GM12875 (cell line): ENCODE results near the gene POLD4.
"Not testable (repeated sequence)": the region's sequence is repeated elsewhere in the genome, so short reads cannot be mapped to it uniquely, and the experiment has no call there.

Experiments used
- H3K4me3 ChIP-seq: one replicate; pipeline ENCODE4 v1.5.1; 2011; ENCODE audit warnings: low read depth, low read length, control low read depth
- CTCF ChIP-seq: IDR thresholded peaks from 2 replicates; pipeline ENCODE4 v1.5.1; 2011; ENCODE audit warnings: low read depth, mild to moderate bottlenecking, control low read depth, inconsistent platforms, low read length, moderate library complexity, borderline replicate concordance; ENCODE audit not compliant: insufficient read depth

The POLD4 gene

DNA sequence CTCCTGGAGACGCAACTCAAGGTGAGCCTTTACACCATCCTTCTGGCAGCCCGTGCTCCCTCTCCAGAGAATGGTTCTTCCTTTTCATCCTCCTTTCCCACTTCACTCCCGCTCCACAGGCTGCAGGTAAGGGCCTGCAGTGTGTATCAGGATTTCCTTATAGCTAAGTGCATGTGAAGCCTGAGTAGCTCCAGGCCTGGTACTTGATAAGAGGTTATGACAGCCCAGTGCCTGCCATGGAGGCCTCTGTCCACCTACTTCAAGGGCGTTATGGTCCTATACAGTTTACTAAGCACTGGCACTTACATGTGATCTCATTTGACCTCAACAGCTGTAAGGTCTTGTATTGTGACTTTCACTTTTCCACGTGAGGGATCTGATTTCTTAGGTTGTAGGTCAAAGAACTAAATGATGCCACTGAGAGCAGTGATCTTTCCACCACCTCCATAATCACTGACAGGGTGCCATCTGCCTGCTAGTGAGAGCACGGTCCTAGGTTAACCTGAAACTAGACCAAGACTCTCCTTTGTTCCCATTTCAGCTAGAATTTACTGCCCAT, 32.0 kb downstream of the POLD4 start:
- H3K4me3 ChIP-seq: no peak overlapping the region
- no peak for TF ChIP-seq CTCF

- TF ChIP-seq CTCF: no peak
- no peak overlapping the region for H3K4me3 ChIP-seq
Observed at GRCh38 chr11:67320691-67321090, 32.7 kb downstream of the POLD4 start.

DNA sequence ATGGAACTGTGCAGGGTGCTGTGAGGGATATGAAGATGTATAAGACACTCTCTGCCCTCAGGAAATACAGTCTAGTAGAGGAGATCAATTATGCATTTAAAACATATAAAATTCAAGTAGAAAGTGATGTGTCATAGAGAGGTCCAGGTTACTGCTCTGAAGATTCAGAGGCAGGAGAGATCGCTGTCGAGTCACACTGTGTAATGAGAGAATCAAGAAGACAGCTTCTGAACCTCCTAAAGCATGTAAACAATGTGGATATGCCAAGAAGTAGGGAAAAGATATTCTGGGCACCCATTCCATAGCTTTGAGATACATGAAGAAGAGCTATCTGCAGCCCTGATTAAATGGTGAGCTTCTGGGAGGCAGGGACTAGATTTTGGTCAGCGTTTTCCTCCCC, 33.3 kb downstream of the POLD4 start:
- TF ChIP-seq CTCF: no peak
- H3K4me3 ChIP-seq: no peak overlapping the region

- H3K4me3 ChIP-seq: not testable (repeated sequence)
Observed at GRCh38 chr11:67318876-67319275, 34.5 kb downstream of the POLD4 start.

- no peak for TF ChIP-seq CTCF
- peak overlapping the region; percentile 79 for H3K4me3 ChIP-seq
Observed at GRCh38 chr11:67317888-67318555, 35.3 kb downstream of the POLD4 start.

GRCh38 chr11:67317205-67317887, 36.0 kb downstream of the POLD4 start:
- peak overlapping the region; percentile 79 for H3K4me3 ChIP-seq
- peak; percentile 85 for TF ChIP-seq CTCF

DNA sequence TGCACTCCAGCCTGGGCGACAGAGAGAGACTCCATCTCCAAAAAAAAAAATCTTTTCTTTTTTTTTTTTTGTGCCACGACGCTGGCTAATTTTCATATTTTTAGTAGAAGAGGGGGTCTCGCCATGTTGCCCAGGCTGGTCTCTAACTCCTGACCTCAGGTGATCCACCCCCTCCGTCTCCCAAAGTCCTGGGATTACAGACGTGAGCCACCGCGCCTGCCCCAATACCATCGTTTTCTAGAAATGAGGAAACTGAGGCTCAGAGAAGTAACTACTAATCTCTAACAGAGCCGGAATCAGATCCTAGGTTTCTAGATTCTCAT, 36.5 kb downstream of the POLD4 start:
- no peak for TF ChIP-seq CTCF

More for the DNA sequence above, 36.5 kb downstream of the POLD4 start:
- peak overlapping the region; percentile 79 for H3K4me3 ChIP-seq
